GM13977 (cell line): ENCODE data around the gene PGS1.

Experiments used
- DNase-seq: peaks from one replicate; pipeline ENCODE4 v3.0.0; 2012; ENCODE audit warnings: low spot score
- CTCF ChIP-seq: IDR thresholded peaks from 2 replicates; pipeline ENCODE4 v1.5.1; 2012; ENCODE audit warnings: mild to moderate bottlenecking, control low read depth; ENCODE audit not compliant: insufficient read depth; ENCODE audit errors: extremely low read depth, missing control alignments
- in situ Hi-C: fragments of 300-500 bp; cut with MboI; formaldehyde crosslinking; loops from one replicate; pipeline ENCODE4 v1.12.0; 2022; ENCODE audit warnings: low sequenced_read_pairs, low pct_unique_long_range_greater_than_20kb, mixed read lengths, inconsistent platforms; ENCODE audit not compliant: unreplicated experiment

Gene PGS1

DNA sequence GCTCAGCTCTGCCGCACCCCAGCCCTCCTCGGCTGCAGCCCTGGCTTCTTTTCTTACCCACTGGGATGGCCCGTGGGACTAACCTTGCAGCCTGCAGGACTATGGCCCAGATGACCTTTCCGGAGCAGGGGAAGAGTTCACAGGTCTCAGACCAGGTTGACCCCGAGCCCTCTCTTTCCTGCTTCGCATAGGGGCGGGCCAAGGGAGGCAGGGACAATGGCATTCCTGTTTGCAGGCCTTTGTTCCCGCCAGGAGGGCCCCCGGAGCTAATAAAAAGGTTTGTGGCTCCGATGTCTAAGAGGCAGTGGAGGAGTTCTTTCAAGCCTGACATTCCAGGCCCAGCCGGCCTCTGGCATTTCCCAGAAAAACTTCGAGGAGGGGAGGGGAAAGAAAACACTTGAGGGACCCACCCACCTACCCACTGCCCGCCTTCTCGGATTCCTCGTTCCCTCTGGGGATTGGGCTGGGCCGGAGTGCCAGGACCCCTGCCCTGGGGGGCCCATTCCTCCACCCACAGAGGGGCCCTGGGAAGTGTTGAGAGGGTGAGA lies 12.8 kb upstream of the PGS1 start:
- no peak for DNase-seq
- TF ChIP-seq CTCF, result no peak
- in situ Hi-C loops, result no loop called here

GRCh38 chr17:78366109-78366848 lies 12.2 kb upstream of the PGS1 start:
- in situ Hi-C loops, result no loop called here
- no peak for DNase-seq
- TF ChIP-seq CTCF, result no peak

DNA sequence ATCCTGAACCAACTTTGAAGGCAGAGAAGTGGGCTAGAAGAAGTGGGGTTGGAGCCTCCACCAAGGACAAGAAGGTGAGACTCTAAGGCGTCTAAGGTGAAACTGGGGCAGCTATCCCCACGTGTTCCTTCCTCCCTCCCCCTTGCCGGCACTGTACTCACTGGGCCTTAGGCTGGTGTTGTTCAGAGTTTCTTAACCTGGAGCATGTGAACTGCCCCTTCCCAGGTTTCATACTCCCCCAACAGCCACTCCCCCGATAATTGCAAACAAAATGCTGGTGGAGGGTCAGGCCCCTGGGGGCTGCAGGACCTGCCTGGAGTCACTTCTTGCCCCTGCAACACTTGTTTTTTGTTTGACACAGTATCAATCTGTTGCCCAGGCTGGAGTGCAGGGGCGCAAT lies 11.3 kb upstream of the PGS1 start:
- no peak for TF ChIP-seq CTCF
- in situ Hi-C loops, result no loop called here
- DNase-seq, result no peak

GRCh38 chr17:78368348-78368747 lies 10.1 kb upstream of the PGS1 start:
- in situ Hi-C loops, result no loop called here
- DNase-seq, result no peak
- no peak for TF ChIP-seq CTCF

GRCh38 chr17:78368854-78369495 lies 9.5 kb upstream of the PGS1 start:
- no peak for TF ChIP-seq CTCF
- no peak for DNase-seq
- in situ Hi-C loops, result no loop called here

- no peak for DNase-seq
- no peak for TF ChIP-seq CTCF
- in situ Hi-C loops, result no loop called here
Observed at GRCh38 chr17:78369791-78370381, 8.6 kb upstream of the PGS1 start.
